ENCODE results near the gene RSPH9.
A peak's percentile ranks its signal among the peaks of the same experiment; 100 is the strongest.

RSPH9 gene

GRCh38 chr6:43668151-43669028 lies 23.6 kb downstream of the RSPH9 start:
- DNase-seq, result peak; percentile 58 to 76 (median 64)

- peak in 2 of 4 experiments; percentile 36 to 39 for DNase-seq
Measured at GRCh38 chr6:43669050-43669921, 24.4 kb downstream of the RSPH9 start.

- peak; percentile 28 to 55 (median 50) for DNase-seq
Measured at GRCh38 chr6:43669922-43670622, 25.2 kb downstream of the RSPH9 start.

- no peak for DNase-seq
Measured at GRCh38 chr6:43670623-43670986, 25.8 kb downstream of the RSPH9 start.

GRCh38 chr6:43671011-43671800 lies 26.4 kb downstream of the RSPH9 start:
- DNase-seq, result no peak

- peak in 1 of 4 experiments; percentile 31 for DNase-seq
Measured at GRCh38 chr6:43671801-43672690, 27.2 kb downstream of the RSPH9 start.

- DNase-seq, result no peak
Measured at GRCh38 chr6:43673444-43674084, 28.7 kb downstream of the RSPH9 start.

GRCh38 chr6:43674291-43674690 lies 29.5 kb downstream of the RSPH9 start:
- no peak for DNase-seq

- no peak for DNase-seq
Measured at GRCh38 chr6:43674921-43675320, 30.1 kb downstream of the RSPH9 start.

GRCh38 chr6:43676962-43677606 lies 32.2 kb downstream of the RSPH9 start:
- no peak for DNase-seq

GRCh38 chr6:43677759-43678158 lies 32.9 kb downstream of the RSPH9 start:
- DNase-seq, result no peak

GRCh38 chr6:43678341-43678740 lies 33.5 kb downstream of the RSPH9 start:
- no peak for DNase-seq

- no peak for DNase-seq
Measured at GRCh38 chr6:43679057-43679456, 34.2 kb downstream of the RSPH9 start.

GRCh38 chr6:43680308-43681200 lies 35.7 kb downstream of the RSPH9 start:
- no peak for DNase-seq

GRCh38 chr6:43681303-43681702 lies 36.5 kb downstream of the RSPH9 start:
- DNase-seq, result no peak

GRCh38 chr6:43682724-43683429 lies 38.0 kb downstream of the RSPH9 start:
- DNase-seq, result no peak

- peak; percentile 31 to 65 (median 54) for DNase-seq
Measured at GRCh38 chr6:43683708-43684455, 39.0 kb downstream of the RSPH9 start.

Measured in suppressor macrophage (primary cell).